ACC112 (cell line): Measurements from ENCODE around the gene CCDC149.

ENCODE experiments used
- H2AFZ ChIP-seq: fragments of 200-600 bp; sonication (generic); one replicate; pipeline ENCODE4 v1.6.0; 2017; ENCODE audit warnings: antibody characterized with exemption, low read length; ENCODE audit not compliant: unreplicated experiment
- H3K27ac ChIP-seq: fragments of 200-600 bp; sonication (generic); 2 replicates; pipeline ENCODE4 v1.5.1; 2014; ENCODE audit warnings: low read depth, mild to moderate bottlenecking, antibody characterized with exemption, low read length, moderate library complexity
- H3K27me3 ChIP-seq: fragments of 200-600 bp; sonication (generic); 2 replicates; pipeline ENCODE4 v1.6.1; 2014; ENCODE audit warnings: mild to moderate bottlenecking, antibody characterized with exemption, low read length, moderate library complexity, mixed read lengths; ENCODE audit not compliant: insufficient read depth
- H3K36me3 ChIP-seq: fragments of 200-600 bp; sonication (generic); 2 replicates; pipeline ENCODE4 v1.6.1; 2016; ENCODE audit warnings: mild to moderate bottlenecking, antibody characterized with exemption, low read length, moderate library complexity, mixed read lengths; ENCODE audit not compliant: insufficient read depth
- H3K4me1 ChIP-seq: fragments of 200-600 bp; sonication (generic); one replicate; pipeline ENCODE4 v1.6.1; 2016; ENCODE audit warnings: low read length, mixed read lengths; ENCODE audit not compliant: insufficient read depth, unreplicated experiment, control insufficient read depth
- H3K4me3 ChIP-seq: fragments of 200-600 bp; sonication (generic); 2 replicates; pipeline ENCODE4 v1.5.1; 2014; ENCODE audit warnings: mild to moderate bottlenecking, low read depth, low read length
- H3K79me2 ChIP-seq: fragments of 200-600 bp; sonication (generic); one replicate; pipeline ENCODE4 v1.6.0; 2016; ENCODE audit warnings: low read length; ENCODE audit not compliant: control insufficient read depth, unreplicated experiment, insufficient read depth

CCDC149 gene

GRCh38 chr4:24805566-24805965 is 107.3 kb downstream of the CCDC149 start:
- H3K27ac ChIP-seq: no peak overlapping the region
- no peaks in the 10 kb centered on the region for H3K79me2 ChIP-seq
- no peaks in the 10 kb centered on the region for H3K27me3 ChIP-seq
- no peaks in the 10 kb centered on the region for H3K36me3 ChIP-seq
- H2AFZ ChIP-seq: no peak overlapping the region
- peaks cover 5% of the 10 kb centered on the region for H3K4me1 ChIP-seq
- no peak overlapping the region for H3K4me3 ChIP-seq

- Histone ChIP-seq H3K4me3 (no peak overlapping the region), H3K27me3 (no peaks in the 10 kb centered on the region), H3K4me1 (peaks cover 5% of the 10 kb centered on the region), H3K79me2 (no peaks in the 10 kb centered on the region), H3K27ac (no peak overlapping the region), H3K36me3 (no peaks in the 10 kb centered on the region), H2AFZ (no peak overlapping the region)
Observed at GRCh38 chr4:24805067-24805466, 107.8 kb downstream of the CCDC149 start.

GRCh38 chr4:24802648-24803047 is 110.2 kb downstream of the CCDC149 start:
- no peak overlapping the region for H2AFZ ChIP-seq
- H3K27me3 ChIP-seq: no peaks in the 10 kb centered on the region
- H3K27ac ChIP-seq: no peak overlapping the region
- H3K79me2 ChIP-seq: no peaks in the 10 kb centered on the region
- peaks cover 5% of the 10 kb centered on the region for H3K4me1 ChIP-seq
- no peaks in the 10 kb centered on the region for H3K36me3 ChIP-seq
- H3K4me3 ChIP-seq: no peak overlapping the region

GRCh38 chr4:24801136-24801855 is 111.5 kb downstream of the CCDC149 start:
- Histone ChIP-seq H3K36me3 (no peaks in the 10 kb centered on the region), H3K4me1 (peaks cover 5% of the 10 kb centered on the region), H2AFZ (peak overlapping the region; percentile 64), H3K4me3 (peak overlapping the region; percentile 62), H3K79me2 (no peaks in the 10 kb centered on the region), H3K27ac (no peak overlapping the region), H3K27me3 (no peaks in the 10 kb centered on the region)

GRCh38 chr4:24800325-24800895 is 112.4 kb downstream of the CCDC149 start:
- peak overlapping the region; percentile 64 for H2AFZ ChIP-seq
- H3K36me3 ChIP-seq: no peaks in the 10 kb centered on the region
- H3K4me1 ChIP-seq: peaks cover 6% of the 10 kb centered on the region
- no peaks in the 10 kb centered on the region for H3K27me3 ChIP-seq
- no peak overlapping the region for H3K27ac ChIP-seq
- peak overlapping the region; percentile 62 for H3K4me3 ChIP-seq
- H3K79me2 ChIP-seq: no peaks in the 10 kb centered on the region

GRCh38 chr4:24799544-24800324 is 113.1 kb downstream of the CCDC149 start:
- Histone ChIP-seq H2AFZ (no peak overlapping the region), H3K79me2 (no peaks in the 10 kb centered on the region), H3K36me3 (no peaks in the 10 kb centered on the region), H3K27ac (no peak overlapping the region), H3K4me1 (peaks cover 12% of the 10 kb centered on the region), H3K27me3 (no peaks in the 10 kb centered on the region), H3K4me3 (no peak overlapping the region)

GRCh38 chr4:24799196-24799543 is 113.7 kb downstream of the CCDC149 start:
- H3K27ac ChIP-seq: no peak overlapping the region
- H3K4me1 ChIP-seq: peaks cover 18% of the 10 kb centered on the region
- H3K27me3 ChIP-seq: no peaks in the 10 kb centered on the region
- no peaks in the 10 kb centered on the region for H3K36me3 ChIP-seq
- no peaks in the 10 kb centered on the region for H3K79me2 ChIP-seq
- no peak overlapping the region for H2AFZ ChIP-seq
- H3K4me3 ChIP-seq: no peak overlapping the region

- Histone ChIP-seq H3K4me3 (no peak overlapping the region), H3K36me3 (no peaks in the 10 kb centered on the region), H3K27ac (no peak overlapping the region), H2AFZ (no peak overlapping the region), H3K27me3 (no peaks in the 10 kb centered on the region), H3K79me2 (no peaks in the 10 kb centered on the region), H3K4me1 (peaks cover 27% of the 10 kb centered on the region)
Observed at GRCh38 chr4:24798036-24798610, 114.7 kb downstream of the CCDC149 start.

- Histone ChIP-seq H3K36me3 (no peaks in the 10 kb centered on the region), H3K27ac (no peak overlapping the region), H2AFZ (no peak overlapping the region), H3K4me1 (peaks cover 27% of the 10 kb centered on the region), H3K79me2 (no peaks in the 10 kb centered on the region), H3K4me3 (no peak overlapping the region), H3K27me3 (no peaks in the 10 kb centered on the region)
Observed at GRCh38 chr4:24796620-24797019, 116.2 kb downstream of the CCDC149 start.

GRCh38 chr4:24795666-24796381 is 117.0 kb downstream of the CCDC149 start:
- H3K27ac ChIP-seq: no peak overlapping the region
- H2AFZ ChIP-seq: peak overlapping the region; percentile 93
- peaks cover 23% of the 10 kb centered on the region for H3K4me1 ChIP-seq
- no peaks in the 10 kb centered on the region for H3K36me3 ChIP-seq
- peak overlapping the region; percentile 67 for H3K4me3 ChIP-seq
- H3K79me2 ChIP-seq: no peaks in the 10 kb centered on the region
- no peaks in the 10 kb centered on the region for H3K27me3 ChIP-seq
